GM21447 (cell line): ENCODE results near the gene BCR.

Experiments
- ATAC-seq: cut with Tn5 transposase; IDR thresholded peaks from one replicate; pipeline ENCODE4 v1.9.1; 2021; ENCODE audit not compliant: unreplicated experiment

BCR gene

GRCh38 chr22:23150762-23151161 lies 29.5 kb upstream of the BCR start:
- ATAC-seq: no peak

GRCh38 chr22:23151827-23152226 lies 28.5 kb upstream of the BCR start:
- ATAC-seq: no peak

GRCh38 chr22:23152238-23153114 lies 27.8 kb upstream of the BCR start:
- no peak for ATAC-seq

GRCh38 chr22:23153994-23154393 lies 26.3 kb upstream of the BCR start:
- no peak for ATAC-seq

GRCh38 chr22:23154461-23154860 lies 25.8 kb upstream of the BCR start:
- no peak for ATAC-seq

GRCh38 chr22:23155143-23155542 lies 25.2 kb upstream of the BCR start:
- ATAC-seq: no peak

- no peak for ATAC-seq
Measured at GRCh38 chr22:23155831-23156230, 24.5 kb upstream of the BCR start.

GRCh38 chr22:23156286-23156685 lies 24.0 kb upstream of the BCR start:
- ATAC-seq: no peak

- no peak for ATAC-seq
Measured at GRCh38 chr22:23157560-23158515, 22.5 kb upstream of the BCR start.

- no peak for ATAC-seq
Measured at GRCh38 chr22:23158516-23159290, 21.6 kb upstream of the BCR start.

- no peak for ATAC-seq
Measured at GRCh38 chr22:23159291-23159630, 21.0 kb upstream of the BCR start.

GRCh38 chr22:23161029-23161428 lies 19.3 kb upstream of the BCR start:
- ATAC-seq: no peak

GRCh38 chr22:23161574-23161973 lies 18.7 kb upstream of the BCR start:
- ATAC-seq: no peak

- ATAC-seq: no peak
Measured at GRCh38 chr22:23163665-23164064, 16.6 kb upstream of the BCR start.

- ATAC-seq: no peak
Measured at GRCh38 chr22:23164091-23164490, 16.2 kb upstream of the BCR start.

- no peak for ATAC-seq
Measured at GRCh38 chr22:23166042-23166831, 14.1 kb upstream of the BCR start.

GRCh38 chr22:23166841-23167616 lies 13.3 kb upstream of the BCR start:
- ATAC-seq: no peak

GRCh38 chr22:23168391-23169042 lies 11.8 kb upstream of the BCR start:
- no peak for ATAC-seq

GRCh38 chr22:23169043-23169406 lies 11.3 kb upstream of the BCR start:
- no peak for ATAC-seq
